Thyroid gland (tissue), 4 donors: ENCODE data around the gene APRT.

ENCODE experiments used
- POLR2A ChIP-seq, 2 donors: fragments of 450-650 bp; IDR thresholded peaks; one replicate each; pipeline ENCODE4 v1.6.1; 2017; ENCODE audit warnings: antibody characterized with exemption in 2 of 2, mild to moderate bottlenecking in 2 of 2, moderate library complexity in 1 of 2
- TF ChIP-seq, protein P1 (sequence below), 6 experiments: fragments of 200-600 bp in 3 of 6; fragments of 450-650 bp in 3 of 6; sonication (generic) in 3 of 6; IDR thresholded peaks; one replicate each; pipeline ENCODE4 v1.5.1; 2016 to 2019; ENCODE audit warnings: antibody characterized with exemption in 6 of 6, mild to moderate bottlenecking in 2 of 6, inconsistent platforms in 1 of 6, moderate library complexity in 1 of 6

DNA sequence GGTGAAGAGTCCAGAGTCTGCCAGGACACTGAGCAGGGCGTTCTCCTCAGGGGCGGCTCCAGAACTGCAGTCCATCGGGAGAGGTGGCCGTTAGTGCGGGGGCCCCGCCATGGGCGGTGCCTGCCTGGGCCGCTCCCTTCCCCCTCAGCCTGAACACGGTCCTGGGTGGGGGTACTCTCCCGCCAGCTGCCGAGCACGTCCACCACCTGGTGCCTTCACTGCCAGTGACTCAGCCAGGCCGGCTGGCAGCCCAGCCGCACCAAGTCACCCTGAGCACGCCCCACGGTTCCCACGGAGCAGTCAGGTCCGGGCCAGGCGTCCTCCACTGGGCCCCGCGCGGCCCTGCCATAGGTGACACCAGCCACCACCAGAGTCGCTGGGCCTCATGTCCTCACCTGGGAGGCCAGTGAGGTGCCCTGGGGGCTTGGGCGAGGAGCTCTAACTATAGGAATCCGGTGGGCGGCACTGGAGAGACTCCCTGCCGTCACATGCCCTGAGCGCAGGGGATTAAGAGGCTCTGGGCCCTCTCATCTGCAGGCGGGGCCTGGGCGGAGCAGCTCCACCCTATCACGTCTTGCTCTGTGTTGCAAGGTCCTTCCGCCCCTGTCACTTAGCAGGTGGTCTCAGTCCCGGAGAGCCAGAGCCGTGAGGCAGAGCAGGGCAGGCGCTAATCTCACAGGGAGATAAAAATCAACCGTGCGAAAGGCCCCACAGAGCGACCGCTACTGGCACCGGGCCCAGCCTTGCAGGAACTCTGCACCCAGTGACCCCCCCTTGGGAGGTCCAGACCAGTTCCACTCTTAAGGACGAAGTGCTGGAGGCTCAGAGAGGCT is 41.1 kb downstream of the APRT start:
- TF ChIP-seq, protein P1, sequence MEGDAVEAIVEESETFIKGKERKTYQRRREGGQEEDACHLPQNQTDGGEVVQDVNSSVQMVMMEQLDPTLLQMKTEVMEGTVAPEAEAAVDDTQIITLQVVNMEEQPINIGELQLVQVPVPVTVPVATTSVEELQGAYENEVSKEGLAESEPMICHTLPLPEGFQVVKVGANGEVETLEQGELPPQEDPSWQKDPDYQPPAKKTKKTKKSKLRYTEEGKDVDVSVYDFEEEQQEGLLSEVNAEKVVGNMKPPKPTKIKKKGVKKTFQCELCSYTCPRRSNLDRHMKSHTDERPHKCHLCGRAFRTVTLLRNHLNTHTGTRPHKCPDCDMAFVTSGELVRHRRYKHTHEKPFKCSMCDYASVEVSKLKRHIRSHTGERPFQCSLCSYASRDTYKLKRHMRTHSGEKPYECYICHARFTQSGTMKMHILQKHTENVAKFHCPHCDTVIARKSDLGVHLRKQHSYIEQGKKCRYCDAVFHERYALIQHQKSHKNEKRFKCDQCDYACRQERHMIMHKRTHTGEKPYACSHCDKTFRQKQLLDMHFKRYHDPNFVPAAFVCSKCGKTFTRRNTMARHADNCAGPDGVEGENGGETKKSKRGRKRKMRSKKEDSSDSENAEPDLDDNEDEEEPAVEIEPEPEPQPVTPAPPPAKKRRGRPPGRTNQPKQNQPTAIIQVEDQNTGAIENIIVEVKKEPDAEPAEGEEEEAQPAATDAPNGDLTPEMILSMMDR (IDR thresholded peaks at IDR 0.05), result no peak
- peak in 1 of 2 donors; percentile 61 for TF ChIP-seq POLR2A (IDR thresholded peaks at IDR 0.05)
